B cell (primary cell): ENCODE data around the gene MPST. TPM values are rescaled to one million over a fixed set of nuclear protein-coding genes. Genes with fewer than 3 reads are reported as not detected.

ENCODE experiments used
- ATAC-seq: fragments of 200-7000 bp; cut with Tn5 transposase; one replicate; pipeline ENCODE4 v1.10.0; 2021; ENCODE audit warnings: low read depth, mild to moderate bottlenecking, moderate number of reproducible peaks, moderate library complexity
- CTCF ChIA-PET: fragments of 350-600 bp; sonication (Branson Sonifier 250); formaldehyde crosslinking; loops from one replicate; lab custom pipeline; 2021; ENCODE audit warnings: antibody characterized with exemption, inconsistent platforms; lab: Charles Lee
- POLR2A ChIA-PET: fragments of 350-600 bp; sonication (Branson Sonifier 250); formaldehyde crosslinking; loops from one replicate; lab custom pipeline; 2021; ENCODE audit warnings: antibody characterized with exemption; lab: Charles Lee
- DNase-seq: peaks from one replicate; pipeline ENCODE4 v3.0.0; 2013
- H2AFZ ChIP-seq: 2 replicates; pipeline ENCODE4 v1.6.1; 2012; ENCODE audit warnings: mild to moderate bottlenecking, low read depth, low read length; ENCODE audit not compliant: insufficient read depth, poor library complexity, severe bottlenecking
- H3K27ac ChIP-seq, 2 donors: 1 replicate in 1 of 2; 2 replicates in 1 of 2; pipeline ENCODE4 v1.5.1; 2012 to 2013; ENCODE audit warnings: low read length in 2 of 2, mild to moderate bottlenecking in 2 of 2, moderate library complexity in 1 of 2
- H3K27me3 ChIP-seq, 4 experiments: fragments of 200-600 bp in 1 of 4; sonication (generic) in 1 of 4; replicated peaks in 1 of 4; 1 replicate in 2 of 4; 2 replicates in 2 of 4; pipeline versions ENCODE4 v1.6.1 to v1.7.0; 2013 to 2016; ENCODE audit warnings: low read length in 3 of 4, mild to moderate bottlenecking in 2 of 4, mixed read lengths in 1 of 4, moderate library complexity in 1 of 4; ENCODE audit not compliant: insufficient read depth in 4 of 4, control insufficient read depth in 3 of 4; ENCODE audit errors: control extremely low read depth in 1 of 4
- H3K36me3 ChIP-seq, 2 experiments: replicated peaks in 1 of 2; 1 replicate in 1 of 2; 2 replicates in 1 of 2; pipeline versions ENCODE4 v1.6.1 to v1.7.1; 2013; ENCODE audit warnings: low read length in 1 of 2; ENCODE audit not compliant: insufficient read depth in 2 of 2, control insufficient read depth in 1 of 2; ENCODE audit errors: control extremely low read depth in 1 of 2, extremely low read depth in 1 of 2
- H3K4me1 ChIP-seq, 2 donors: fragments of 200-600 bp in 1 of 2; sonication (generic) in 1 of 2; 1 replicate in 1 of 2; 2 replicates in 1 of 2; pipeline versions ENCODE4 v1.5.1 to v1.6.1; 2013 to 2017; ENCODE audit warnings: low read length in 2 of 2; ENCODE audit not compliant: control insufficient read depth in 2 of 2, insufficient read depth in 2 of 2
- H3K4me2 ChIP-seq: replicated peaks from 2 replicates; pipeline ENCODE3; 2012; ENCODE audit warnings: mild to moderate bottlenecking, low read depth, low read length; ENCODE audit not compliant: poor library complexity, severe bottlenecking
- H3K4me3 ChIP-seq, 5 experiments: fragments of 200-600 bp in 1 of 5; sonication (generic) in 1 of 5; 1 replicate in 3 of 5; 2 replicates in 2 of 5; pipeline versions ENCODE4 v1.5.1 to v1.7.0; 2011 to 2016; ENCODE audit warnings: low read length in 4 of 5, mild to moderate bottlenecking in 4 of 5, low read depth in 2 of 5, control low read depth in 1 of 5, moderate library complexity in 1 of 5; ENCODE audit not compliant: insufficient read depth in 1 of 5; ENCODE audit errors: control extremely low read depth in 1 of 5, extremely low read depth in 1 of 5
- H3K79me2 ChIP-seq: fragments of 200-600 bp; sonication (generic); one replicate; pipeline ENCODE4 v1.6.0; 2016; ENCODE audit warnings: low read length; ENCODE audit not compliant: control insufficient read depth, insufficient read depth
- H3K9ac ChIP-seq: fragments of 200-600 bp; sonication (generic); 2 replicates; pipeline ENCODE4 v1.6.1; 2017; ENCODE audit warnings: mild to moderate bottlenecking, low read length, moderate library complexity
- H3K9me3 ChIP-seq, 3 donors: one replicate each; pipeline versions ENCODE4 v1.6.1 to v1.7.1; 2013; ENCODE audit warnings: low read length in 2 of 3; ENCODE audit not compliant: control insufficient read depth in 2 of 3, insufficient read depth in 1 of 3; ENCODE audit errors: control extremely low read depth in 1 of 3
- H4K20me1 ChIP-seq: 2 replicates; pipeline ENCODE4 v1.6.0; 2012; ENCODE audit warnings: mild to moderate bottlenecking, low read length; ENCODE audit not compliant: insufficient read depth, control insufficient read depth, poor library complexity, severe bottlenecking
- H3K27ac Mint-ChIP-seq: one replicate; pipeline ENCODE4 v1.8.0; 2021; ENCODE audit warnings: mixed read lengths
- H3K27me3 Mint-ChIP-seq: one replicate; pipeline ENCODE4 v1.8.0; 2021; ENCODE audit warnings: mixed read lengths
- H3K4me1 Mint-ChIP-seq: one replicate; pipeline ENCODE4 v1.8.0; 2021; ENCODE audit warnings: mixed read lengths
- H3K4me3 Mint-ChIP-seq: one replicate; pipeline ENCODE4 v1.8.0; 2021; ENCODE audit warnings: mixed read lengths
- H3K9me3 Mint-ChIP-seq: one replicate; pipeline ENCODE4 v1.8.0; 2022; ENCODE audit warnings: mixed read lengths; ENCODE audit not compliant: insufficient read depth
- EZH2 ChIP-seq: IDR thresholded peaks from 2 replicates; pipeline ENCODE4 v1.6.1; 2012; ENCODE audit warnings: borderline replicate concordance, low read depth, mild to moderate bottlenecking, moderate library complexity, low read length; ENCODE audit not compliant: insufficient read depth, poor library complexity, severe bottlenecking
- WGBS: methylation state at CpG from one replicate; pipeline ENCODE4 v1.1.5; 2013; ENCODE audit warnings: missing lambda C conversion rate; ENCODE audit not compliant: insufficient coverage; 5-methylcytosine and 5-hydroxymethylcytosine counted together
- intact Hi-C: fragments of 100-400 bp; cut with micrococcal nuclease; formaldehyde crosslinking; loops from one replicate; pipeline ENCODE4 v1.10.0; 2022
- polyA plus RNA-seq: library from polyadenylated mRNA; depleted of rRNA; stranded (reverse); fragments of >200 nt; gene quantifications from 2 replicates; pipeline ENCODE4 v1.2.3, GENCODE V29; 2012
- total RNA-seq, 2 donors: library from RNA; stranded (reverse); fragments of 120-200 nt in 1 of 2; gene quantifications; 1 replicate in 1 of 2; 2 replicates in 1 of 2; pipeline versions ENCODE4 v1.2.3 to v1.2.4, GENCODE V29; 2013 to 2022
- TF ChIP-seq, protein P1 (sequence below): fragments of 200-600 bp; IDR thresholded peaks from one replicate; pipeline ENCODE4 v1.8.0; 2022; ENCODE audit warnings: antibody characterized with exemption, mild to moderate bottlenecking

The MPST gene
- total and polyA plus RNA-seq, 2 donors (not counting 1 experiment from before 2014, with no cell fraction given) = 11.2 to 17.7 TPM

DNA sequence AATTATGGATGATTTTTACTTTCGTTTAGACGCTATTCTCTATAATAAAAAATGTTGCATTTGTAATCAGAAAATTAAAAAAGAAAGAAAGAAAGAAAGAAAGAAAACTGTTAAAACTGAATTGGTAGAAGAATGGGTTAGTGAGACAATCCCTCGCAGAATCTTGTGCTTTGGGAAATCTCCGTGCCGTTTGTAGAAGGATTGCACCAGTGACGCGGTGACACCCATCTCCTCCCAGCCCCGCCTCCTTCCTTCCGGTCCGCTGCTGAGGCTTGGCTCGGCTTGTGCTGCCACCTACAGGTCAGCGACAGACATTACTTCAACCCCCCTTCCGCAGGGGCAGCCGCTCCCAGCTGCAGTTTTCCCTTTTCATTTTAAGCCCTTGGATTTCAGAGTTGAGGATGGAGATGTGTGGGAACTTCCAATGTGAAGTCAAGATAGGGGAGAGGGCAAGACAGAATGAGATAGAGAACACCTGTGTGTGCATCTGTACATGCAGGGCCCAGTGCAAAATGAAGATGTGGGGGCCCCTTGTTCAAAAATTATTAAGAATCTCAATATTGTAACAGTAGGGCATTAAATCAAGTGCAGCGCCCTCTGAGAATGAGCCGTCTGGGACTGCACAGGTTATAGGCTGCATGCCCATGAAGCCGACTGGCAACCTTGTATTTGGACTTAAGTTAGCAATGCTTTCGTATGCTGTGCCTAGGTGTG lies 41.4 kb upstream of the MPST start:
- H3K4me3 Mint-ChIP-seq = peak overlapping the region; percentile 98
- Histone ChIP-seq H3K9me3 (no peaks in the 10 kb centered on the region), H4K20me1 (no peaks in the 10 kb centered on the region), H3K27ac (peak overlapping the region; percentile 5 to 71), H3K79me2 (no peaks in the 10 kb centered on the region), H3K4me3 (peak overlapping the region; percentile 55 to 93 (median 73)), H2AFZ (peak overlapping the region; percentile 98), H3K4me1 (peaks cover 0 to 11% of the 10 kb centered on the region in 2 donors), H3K9ac (peak overlapping the region; percentile 79), H3K27me3 (peaks cover 0 to 6% (median 0%) of the 10 kb centered on the region in 4 experiments), H3K4me2 (peak overlapping the region; percentile 89), H3K36me3 (no peaks in the 10 kb centered on the region)
- TF ChIP-seq, protein P1, sequence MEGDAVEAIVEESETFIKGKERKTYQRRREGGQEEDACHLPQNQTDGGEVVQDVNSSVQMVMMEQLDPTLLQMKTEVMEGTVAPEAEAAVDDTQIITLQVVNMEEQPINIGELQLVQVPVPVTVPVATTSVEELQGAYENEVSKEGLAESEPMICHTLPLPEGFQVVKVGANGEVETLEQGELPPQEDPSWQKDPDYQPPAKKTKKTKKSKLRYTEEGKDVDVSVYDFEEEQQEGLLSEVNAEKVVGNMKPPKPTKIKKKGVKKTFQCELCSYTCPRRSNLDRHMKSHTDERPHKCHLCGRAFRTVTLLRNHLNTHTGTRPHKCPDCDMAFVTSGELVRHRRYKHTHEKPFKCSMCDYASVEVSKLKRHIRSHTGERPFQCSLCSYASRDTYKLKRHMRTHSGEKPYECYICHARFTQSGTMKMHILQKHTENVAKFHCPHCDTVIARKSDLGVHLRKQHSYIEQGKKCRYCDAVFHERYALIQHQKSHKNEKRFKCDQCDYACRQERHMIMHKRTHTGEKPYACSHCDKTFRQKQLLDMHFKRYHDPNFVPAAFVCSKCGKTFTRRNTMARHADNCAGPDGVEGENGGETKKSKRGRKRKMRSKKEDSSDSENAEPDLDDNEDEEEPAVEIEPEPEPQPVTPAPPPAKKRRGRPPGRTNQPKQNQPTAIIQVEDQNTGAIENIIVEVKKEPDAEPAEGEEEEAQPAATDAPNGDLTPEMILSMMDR = peak; percentile 81
- TF ChIP-seq EZH2 = no peak
- H3K27ac Mint-ChIP-seq = peak overlapping the region; percentile 96
- intact Hi-C loops = loop anchor here (1.0 to 5.0 kb wide), 7 partner anchors 41 to 451 kb away; partner anchors contain the start of genes EIF3D, MPST and TST
- ATAC-seq (peak; percentile 86), DNase-seq (peak; percentile 91)
- 16% methylated on average over 13 of the region's 18 CpGs for WGBS
- POLR2A ChIA-PET = interaction anchor here (0.7 to 2.1 kb wide), 4 partner anchors 67 to 197 kb away, joined by 3 to 8 read pairs (median 4); no protein-coding TSS in a partner anchor
- peaks cover 9% of the 10 kb centered on the region for H3K4me1 Mint-ChIP-seq
- H3K27me3 Mint-ChIP-seq = no peaks in the 10 kb centered on the region
- CTCF ChIA-PET = interaction anchor here (0.7 to 9.6 kb wide), 36 partner anchors 9 to 467 kb away, joined by 3 to 62 read pairs (median 5); partner anchors contain the start of genes CSF2RB, IFT27, KCTD17 and MPST
- no peaks in the 10 kb centered on the region for H3K9me3 Mint-ChIP-seq
